GM18505 (cell line): ENCODE results near the gene HHAT.

Source experiments
- ATAC-seq: cut with Tn5 transposase; IDR thresholded peaks from one replicate; pipeline ENCODE4 v1.9.1; 2021; ENCODE audit not compliant: unreplicated experiment
- POLR2A ChIP-seq: IDR thresholded peaks from 4 replicates; pipeline ENCODE4 v1.6.1; 2011; ENCODE audit warnings: borderline replicate concordance; ENCODE audit not compliant: insufficient read depth, insufficient read length; ENCODE audit errors: extremely low read depth

Gene HHAT

DNA sequence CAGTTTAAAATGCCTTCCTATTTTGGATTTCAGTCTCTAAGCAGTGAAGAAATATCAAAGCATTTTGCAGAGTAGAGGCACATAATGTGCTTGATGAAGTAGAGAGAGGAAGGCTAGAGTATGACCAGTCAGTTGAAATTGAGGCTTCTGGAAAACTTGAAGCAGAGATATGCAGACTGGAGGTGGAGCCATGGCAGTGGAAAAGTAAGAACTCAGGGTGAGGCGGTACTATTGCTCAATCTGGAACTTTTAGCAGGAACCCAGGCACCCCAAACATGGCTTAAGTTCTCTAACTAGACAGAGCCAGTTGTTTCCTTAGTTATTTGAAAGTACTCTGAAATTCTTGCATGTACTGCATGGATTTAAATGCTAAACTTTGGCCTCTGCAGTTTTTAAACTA, 288.6 kb downstream of the HHAT start:
- no peak for TF ChIP-seq POLR2A

DNA sequence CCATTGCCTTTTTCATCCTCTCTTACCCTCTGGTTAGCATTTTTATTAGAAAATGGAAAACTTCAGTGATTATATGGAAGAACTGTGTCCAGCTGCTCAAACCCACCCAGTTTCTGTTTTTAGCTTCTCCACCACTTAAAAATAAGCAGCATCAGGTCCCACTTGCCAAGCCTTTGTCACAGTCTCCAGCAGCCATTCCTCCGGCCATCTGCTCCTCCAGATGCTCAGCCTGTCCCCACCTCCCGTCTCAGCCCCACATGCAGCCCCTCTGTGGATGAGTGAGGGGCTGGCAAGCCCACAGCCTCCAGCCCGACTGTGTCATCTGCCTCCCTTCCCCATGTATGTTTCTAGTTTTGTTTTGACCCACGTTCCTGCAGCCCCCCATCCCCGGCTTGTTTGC, 289.7 kb downstream of the HHAT start:
- no peak for TF ChIP-seq POLR2A
- no peak for ATAC-seq

More for the DNA sequence above, 288.6 kb downstream of the HHAT start:
- ATAC-seq, result no peak

DNA sequence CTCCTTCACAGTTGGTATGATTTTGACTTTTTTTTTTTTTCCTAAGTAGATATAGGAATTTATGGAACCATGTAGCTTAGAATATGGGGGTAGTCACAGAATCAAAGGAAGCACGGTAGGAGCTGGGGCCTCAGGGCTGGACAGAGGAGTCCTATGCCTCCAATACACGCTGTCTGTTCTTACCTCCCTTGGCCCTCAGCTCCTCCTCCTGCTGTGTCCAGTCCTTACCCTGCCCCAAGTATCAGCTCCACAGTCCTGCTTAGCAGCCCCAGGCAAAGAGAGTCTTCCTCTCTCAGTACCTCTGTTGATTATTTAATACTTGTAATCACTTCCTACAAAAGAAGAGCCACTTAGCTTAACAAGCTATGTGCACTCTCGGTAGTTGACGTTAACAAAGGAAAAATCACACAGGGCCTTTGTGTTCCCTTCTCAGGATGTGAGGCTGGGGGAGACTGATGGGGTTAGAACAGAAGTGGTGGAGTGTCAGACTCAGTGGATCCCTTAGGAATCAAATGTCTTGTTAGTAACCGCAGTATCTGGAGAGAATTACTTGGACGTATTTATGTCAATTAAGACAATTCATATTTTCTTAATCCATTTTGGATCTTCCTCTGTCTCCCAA, 292.3 kb downstream of the HHAT start:
- TF ChIP-seq POLR2A, result no peak
- no peak for ATAC-seq

DNA sequence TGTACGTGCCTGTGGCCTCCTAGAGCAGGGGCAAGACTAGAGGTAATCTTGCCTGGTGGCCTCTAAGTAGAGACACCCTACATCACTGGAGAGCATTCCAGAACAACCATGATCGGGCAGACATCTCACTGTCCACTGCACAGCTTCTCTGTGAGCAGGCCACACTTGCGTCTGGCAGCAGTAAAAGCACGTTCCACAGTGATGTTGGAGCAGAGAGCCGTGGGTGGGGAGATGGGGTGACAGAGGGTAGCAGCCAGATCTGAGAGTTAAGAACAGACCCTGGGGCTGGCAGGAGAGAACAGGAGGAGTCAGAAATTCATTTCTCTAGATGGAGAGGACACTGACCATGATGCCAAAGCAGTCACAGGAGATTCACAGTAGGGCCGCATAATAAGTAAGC, 293.0 kb downstream of the HHAT start:
- no peak for TF ChIP-seq POLR2A
- no peak for ATAC-seq

DNA sequence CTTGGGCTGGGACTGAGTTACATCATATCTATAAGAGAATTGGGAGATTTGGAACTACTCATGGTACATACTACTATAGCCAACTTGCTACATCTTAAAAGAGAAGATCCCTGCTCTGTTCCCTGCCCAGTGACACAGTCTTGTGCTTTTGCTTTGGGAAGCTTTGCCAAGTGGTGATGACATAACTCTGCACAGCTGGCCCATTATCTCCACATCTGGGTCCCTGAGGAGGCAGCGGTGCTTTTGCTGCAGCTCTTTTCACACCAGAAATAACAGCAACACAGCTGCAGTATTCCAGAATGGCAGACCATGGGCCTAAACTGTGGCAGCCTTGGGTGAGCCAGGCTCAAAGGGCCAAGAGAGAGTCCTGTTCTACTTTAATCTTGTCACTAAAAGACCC, 296.0 kb downstream of the HHAT start:
- ATAC-seq, result no peak
- no peak for TF ChIP-seq POLR2A

DNA sequence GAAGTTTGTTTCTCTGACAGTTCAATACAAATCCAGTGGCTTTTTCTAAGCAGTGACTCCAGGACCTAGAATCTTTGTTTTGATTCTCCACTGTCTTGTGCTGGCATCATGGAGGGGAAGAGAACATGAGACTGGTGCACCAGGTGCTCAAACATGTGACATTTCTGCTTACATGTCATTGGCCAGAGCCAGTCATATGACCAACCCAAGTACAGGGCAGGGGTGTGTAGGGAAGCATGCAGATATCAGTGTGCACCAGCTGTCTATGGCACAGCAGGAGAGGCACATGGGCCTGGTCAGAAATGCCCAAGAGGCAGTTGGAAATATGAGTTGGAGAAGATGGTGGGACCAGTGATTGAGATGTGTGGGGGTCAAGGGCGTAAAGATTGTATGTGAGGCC, 297.0 kb downstream of the HHAT start:
- ATAC-seq, result no peak
- no peak for TF ChIP-seq POLR2A

DNA sequence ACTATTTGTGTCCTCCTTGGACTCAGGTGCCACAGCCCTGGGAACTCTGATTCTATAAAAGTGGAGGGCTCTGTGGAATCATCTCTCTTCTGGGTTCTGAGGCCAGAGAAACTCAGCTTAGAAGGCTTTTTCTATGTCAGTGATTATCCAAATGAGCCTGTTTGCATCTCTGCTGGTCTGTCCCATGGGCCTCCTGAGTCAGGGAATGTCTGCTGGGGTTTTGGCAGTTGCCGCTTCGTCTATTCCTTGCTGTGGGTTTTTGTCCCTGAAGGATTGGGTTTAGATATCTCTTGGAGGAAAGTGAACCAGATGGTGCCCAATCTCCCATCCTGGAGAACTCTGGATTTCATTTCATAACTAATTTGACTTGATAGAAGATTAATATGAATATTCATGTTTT, 297.6 kb downstream of the HHAT start:
- no peak for TF ChIP-seq POLR2A
- ATAC-seq, result no peak

DNA sequence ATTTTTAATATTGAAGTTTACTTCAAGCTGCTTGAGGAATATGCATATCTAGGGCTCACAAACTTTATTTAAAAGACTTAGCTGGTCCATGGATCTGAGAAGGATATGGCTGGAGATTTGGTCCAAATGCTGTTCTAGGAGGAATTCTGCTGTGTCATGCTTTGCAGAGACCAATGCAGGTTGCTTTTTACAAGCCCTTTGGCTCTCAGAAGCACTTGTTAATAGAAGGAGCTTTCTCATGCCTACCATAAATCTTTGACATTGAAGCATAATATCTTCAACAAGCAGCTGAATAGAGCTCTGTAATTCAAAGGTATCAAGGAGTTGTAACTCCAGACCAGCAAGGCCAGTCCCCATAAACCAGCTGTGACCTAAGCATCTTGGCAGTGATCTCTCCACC, 299.1 kb downstream of the HHAT start:
- no peak for ATAC-seq
- no peak for TF ChIP-seq POLR2A

DNA sequence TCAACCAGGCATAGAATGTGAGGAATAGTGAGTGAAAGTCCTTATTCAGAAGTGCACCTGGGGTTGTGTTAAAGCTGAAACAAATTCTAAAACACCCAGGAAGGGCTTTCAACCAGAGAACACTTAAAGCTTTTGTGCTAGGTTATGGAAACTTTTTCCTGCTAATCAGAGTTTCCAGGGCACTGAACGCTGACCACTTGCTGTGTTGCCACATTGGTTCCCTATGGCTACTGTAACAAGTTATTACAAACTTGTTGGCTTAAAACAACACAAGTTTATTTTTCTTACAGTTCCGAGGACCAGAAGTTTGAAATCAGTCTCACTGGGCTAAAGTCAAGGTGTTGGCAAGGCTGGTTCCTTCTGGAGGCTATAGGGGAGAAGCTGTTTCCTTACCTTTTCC, 300.6 kb downstream of the HHAT start:
- no peak for TF ChIP-seq POLR2A
- no peak for ATAC-seq

DNA sequence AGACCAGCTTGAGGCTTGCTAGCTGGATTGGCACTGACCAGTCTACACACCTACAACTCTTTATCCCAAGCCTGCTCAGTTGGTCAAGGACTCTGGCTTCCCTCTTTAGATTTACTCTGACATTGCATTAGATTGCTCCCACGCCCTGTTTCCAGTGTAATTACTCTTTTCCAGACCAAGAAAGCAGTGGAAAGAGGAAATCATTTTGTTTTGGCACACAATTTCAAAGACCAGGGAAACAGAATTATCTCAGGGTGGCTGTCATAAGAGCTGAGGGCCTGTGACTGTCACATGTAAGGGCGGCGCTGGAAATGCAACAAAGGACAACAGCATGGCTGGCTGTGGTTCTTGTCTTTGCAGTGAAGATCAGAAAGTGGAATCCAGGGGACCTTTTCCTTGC, 302.7 kb downstream of the HHAT start:
- no peak for TF ChIP-seq POLR2A
- ATAC-seq, result no peak

DNA sequence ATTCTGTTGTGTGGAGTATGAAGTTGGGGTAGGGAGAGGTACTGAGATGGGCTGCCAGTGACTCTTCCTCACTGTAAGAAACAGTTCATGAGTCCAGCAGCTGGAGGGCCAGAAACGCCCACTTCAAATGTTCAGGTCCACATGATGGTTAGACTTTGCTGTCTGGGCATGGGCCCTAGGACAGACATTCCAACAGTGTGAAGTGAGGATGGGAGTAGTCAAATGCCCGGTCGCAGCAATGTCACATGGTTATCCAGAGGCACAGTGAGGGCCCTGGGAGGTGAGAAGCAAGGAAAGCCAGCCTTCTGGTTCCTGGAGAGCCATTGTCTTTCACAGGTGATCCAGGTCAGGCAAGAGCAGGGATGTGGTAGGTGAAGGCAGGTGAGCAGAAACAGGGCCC, 304.4 kb downstream of the HHAT start:
- TF ChIP-seq POLR2A, result no peak
- no peak for ATAC-seq

DNA sequence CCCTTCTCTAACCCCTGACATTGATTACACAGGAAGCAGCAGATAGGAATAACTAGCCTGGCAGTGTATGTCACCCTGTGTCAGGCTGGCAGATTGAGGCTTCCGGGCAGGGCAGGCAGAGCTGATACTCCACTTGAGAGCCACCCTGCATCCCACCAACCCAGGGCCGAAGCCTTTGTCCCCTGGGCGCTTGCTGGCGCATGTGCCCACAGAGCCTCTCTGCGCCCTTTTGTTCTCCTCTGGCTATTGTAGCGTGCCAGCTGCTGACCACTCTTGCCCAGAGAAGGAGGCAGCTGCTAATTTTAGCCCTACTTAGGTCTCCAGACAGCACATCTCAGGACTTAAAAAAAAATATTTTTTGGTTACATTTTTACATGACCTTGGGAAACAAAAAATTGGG, 304.9 kb downstream of the HHAT start:
- no peak for TF ChIP-seq POLR2A
- no peak for ATAC-seq

DNA sequence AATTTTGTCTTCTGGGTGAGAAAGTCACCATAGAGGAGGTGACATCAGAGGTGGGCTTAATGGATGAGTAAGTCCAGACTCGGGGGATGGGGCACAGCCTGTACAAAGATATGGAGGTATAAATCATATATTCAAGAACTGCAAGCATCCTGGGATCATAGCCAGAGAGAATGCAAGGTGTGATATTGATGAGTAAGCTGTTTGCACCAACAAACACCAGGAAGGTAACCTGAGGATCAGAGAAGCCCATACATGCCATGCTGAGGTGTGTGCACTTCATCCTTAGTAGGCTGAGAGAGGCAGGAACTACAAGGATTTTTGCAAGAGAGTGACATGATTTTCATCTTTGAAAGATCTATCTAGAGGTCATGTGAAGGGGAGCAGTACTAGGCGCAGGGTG, 306.4 kb downstream of the HHAT start:
- no peak for ATAC-seq
- no peak for TF ChIP-seq POLR2A

DNA sequence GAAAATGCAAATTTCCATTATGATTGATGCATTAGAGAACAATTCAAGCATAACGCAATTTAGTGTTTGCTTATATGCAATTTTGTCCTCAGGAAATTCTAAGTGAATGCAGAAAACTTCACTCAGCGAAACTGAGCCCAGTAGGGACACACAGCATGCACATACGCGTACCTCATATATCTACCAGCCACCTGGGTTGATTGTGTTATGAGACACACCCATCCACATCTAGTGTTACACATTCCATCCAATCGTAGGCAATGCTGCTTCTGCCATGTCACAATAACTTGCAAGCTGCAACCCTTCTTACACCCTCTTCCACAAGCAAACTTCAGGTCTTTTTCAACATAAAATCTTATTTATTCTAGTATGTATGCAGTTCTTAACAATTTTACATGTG, 312.9 kb downstream of the HHAT start:
- ATAC-seq, result no peak
- no peak for TF ChIP-seq POLR2A
